Endodermal cell (in vitro differentiated cells): ENCODE measurements around the gene SLC19A1. TPM values are rescaled to one million over a fixed set of nuclear protein-coding genes. Genes with fewer than 3 reads are reported as not detected.

Experiments used
- DNase-seq: peaks from one replicate; pipeline ENCODE4 v3.0.0-alpha.2; 2017
- H3K27ac ChIP-seq: 2 replicates; pipeline ENCODE4 v1.5.1; 2013; ENCODE audit warnings: mild to moderate bottlenecking, low read depth, low read length, moderate library complexity
- H3K27me3 ChIP-seq: 2 replicates; pipeline ENCODE4 v1.6.1; 2013; ENCODE audit warnings: mild to moderate bottlenecking, low read length, moderate library complexity; ENCODE audit not compliant: insufficient read depth, control insufficient read depth, poor library complexity, severe bottlenecking
- H3K36me3 ChIP-seq: 2 replicates; pipeline ENCODE4 v1.7.0; 2013; ENCODE audit warnings: mild to moderate bottlenecking, low read length, moderate library complexity; ENCODE audit not compliant: control insufficient read depth, insufficient read depth
- H3K4me1 ChIP-seq: one replicate; pipeline ENCODE4 v1.7.0; 2013; ENCODE audit warnings: low read length; ENCODE audit not compliant: control insufficient read depth, insufficient read depth
- H3K4me3 ChIP-seq: 2 replicates; pipeline ENCODE4 v1.5.1; 2013; ENCODE audit warnings: mild to moderate bottlenecking, low read length, moderate library complexity
- H3K9ac ChIP-seq: 2 replicates; pipeline ENCODE4 v1.6.1; 2013; ENCODE audit warnings: mild to moderate bottlenecking, low read length, moderate library complexity; ENCODE audit not compliant: poor library complexity, severe bottlenecking; ENCODE audit errors: extremely low read depth
- H3K9me3 ChIP-seq: 2 replicates; pipeline ENCODE4 v1.6.1; 2013; ENCODE audit warnings: mild to moderate bottlenecking, low read length, moderate library complexity; ENCODE audit not compliant: control insufficient read depth
- H3K27ac Mint-ChIP-seq: 2 replicates; pipeline ENCODE4 v1.8.0; 2020; ENCODE audit warnings: mixed read lengths
- H3K27me3 Mint-ChIP-seq: 2 replicates; pipeline ENCODE4 v1.8.0; 2021; ENCODE audit warnings: mild to moderate bottlenecking, mixed read lengths; ENCODE audit not compliant: insufficient read depth
- H3K36me3 Mint-ChIP-seq: 2 replicates; pipeline ENCODE4 v1.8.0; 2020; ENCODE audit warnings: low read depth, mixed read lengths
- H3K4me1 Mint-ChIP-seq: 2 replicates; pipeline ENCODE4 v1.8.0; 2020; ENCODE audit warnings: mixed read lengths
- H3K4me3 Mint-ChIP-seq: 2 replicates; pipeline ENCODE4 v1.8.0; 2020; ENCODE audit warnings: mild to moderate bottlenecking, moderate library complexity, mixed read lengths
- H3K9me3 Mint-ChIP-seq: 2 replicates; pipeline ENCODE4 v1.8.0; 2020; ENCODE audit warnings: mild to moderate bottlenecking, mixed read lengths
- CTCF ChIP-seq: fragments of 200-600 bp; sonication (generic); conservative IDR thresholded peaks from 2 replicates; pipeline ENCODE4 v1.5.0; 2021; ENCODE audit warnings: antibody characterized with exemption, mild to moderate bottlenecking
- WGBS, 2 experiments: methylation state at CpG; one replicate each; pipeline versions ENCODE4 v1.1.5 to v1.1.7; 2013; ENCODE audit warnings: missing lambda C conversion rate in 2 of 2, mixed read lengths in 1 of 2; ENCODE audit not compliant: insufficient coverage in 1 of 2, insufficient read length in 1 of 2; 5-methylcytosine and 5-hydroxymethylcytosine counted together
- total RNA-seq, 2 donors: library from RNA; stranded (reverse); fragmentation: NEBNext Ultra II Directional in 1 of 2; extraction: Animal tissue kit (Norgen Biotek cat#: 25700) in 1 of 2; gene quantifications; 2 replicates in 1 of 2; 3 replicates in 1 of 2; pipeline ENCODE4 v1.2.1, GENCODE V29; 2021

Gene SLC19A1
- total RNA-seq, 2 donors from 2014 or later: 28.8 to 29.4 TPM

GRCh38 chr21:45543371-45543709, 1.1 kb upstream of the SLC19A1 start:
- Histone ChIP-seq H3K36me3 (no peaks in the 10 kb centered on the region), H3K4me3 (no peak overlapping the region), H3K4me1 (peaks cover 12% of the 10 kb centered on the region), H3K27ac (no peak overlapping the region), H3K9ac (no peak overlapping the region), H3K9me3 (no peaks in the 10 kb centered on the region), H3K27me3 (no peaks in the 10 kb centered on the region)
- H3K27me3 Mint-ChIP-seq: peaks cover 16% of the 10 kb centered on the region
- peak overlapping the region; percentile 61 for H3K4me3 Mint-ChIP-seq
- H3K9me3 Mint-ChIP-seq: peaks cover 3% of the 10 kb centered on the region
- no peak overlapping the region for H3K27ac Mint-ChIP-seq
- H3K4me1 Mint-ChIP-seq: peaks cover 4% of the 10 kb centered on the region
- 93 to 94% methylated on average over 10 to 11 of the region's 11 CpGs for WGBS, 2 experiments
- no peak for TF ChIP-seq CTCF
- DNase-seq: peak; percentile 51
- no peaks in the 10 kb centered on the region for H3K36me3 Mint-ChIP-seq

GRCh38 chr21:45542667-45543370, 579 bp upstream of the SLC19A1 start:
- H3K4me1 Mint-ChIP-seq: peaks cover 4% of the 10 kb centered on the region
- H3K9me3 Mint-ChIP-seq: no peaks in the 10 kb centered on the region
- H3K27me3 ChIP-seq: no peaks in the 10 kb centered on the region
- DNase-seq: peak; percentile 62
- no peak overlapping the region for H3K27ac ChIP-seq
- peaks cover 12% of the 10 kb centered on the region for H3K4me1 ChIP-seq
- TF ChIP-seq CTCF: no peak
- no peaks in the 10 kb centered on the region for H3K36me3 Mint-ChIP-seq
- H3K9me3 ChIP-seq: no peaks in the 10 kb centered on the region
- no peak overlapping the region for H3K9ac ChIP-seq
- H3K36me3 ChIP-seq: no peaks in the 10 kb centered on the region
- no peak overlapping the region for H3K27ac Mint-ChIP-seq
- peaks cover 12% of the 10 kb centered on the region for H3K27me3 Mint-ChIP-seq
- H3K4me3 ChIP-seq: no peak overlapping the region
- H3K4me3 Mint-ChIP-seq: peak overlapping the region; percentile 61
- WGBS, 2 experiments: 53 to 90% methylated on average over 11 to 55 of the region's 55 CpGs

- 25 to 31% methylated on average over 24 to 49 of the region's 50 CpGs for WGBS, 2 experiments
- peaks cover 1% of the 10 kb centered on the region for H3K36me3 Mint-ChIP-seq
- H3K27me3 Mint-ChIP-seq: no peaks in the 10 kb centered on the region
- Histone ChIP-seq H3K4me1 (peaks cover 12% of the 10 kb centered on the region), H3K9ac (peak overlapping the region; percentile 44), H3K27me3 (no peaks in the 10 kb centered on the region), H3K36me3 (no peaks in the 10 kb centered on the region), H3K9me3 (no peaks in the 10 kb centered on the region), H3K4me3 (peak overlapping the region; percentile 77), H3K27ac (no peak overlapping the region)
- H3K9me3 Mint-ChIP-seq: no peaks in the 10 kb centered on the region
- TF ChIP-seq CTCF: no peak
- peaks cover 4% of the 10 kb centered on the region for H3K4me1 Mint-ChIP-seq
- H3K4me3 Mint-ChIP-seq: peak overlapping the region; percentile 61
- H3K27ac Mint-ChIP-seq: no peak overlapping the region
- DNase-seq: peak; percentile 54
Observed at GRCh38 chr21:45541221-45542039, 810 bp downstream of the SLC19A1 start.
